GM06990 (cell line): ENCODE measurements around the gene HPS6.

Source experiments
- DNase-seq: peaks from one replicate; pipeline ENCODE4 v3.0.0-alpha.2; 2011; ENCODE audit not compliant: insufficient read length; ENCODE audit errors: extremely low read depth
- H3K27me3 ChIP-seq: replicated peaks from 2 replicates; pipeline ENCODE4 v1.6.0; 2011; ENCODE audit warnings: low read length; ENCODE audit not compliant: control insufficient read depth, insufficient read depth
- H3K36me3 ChIP-seq: 2 replicates; pipeline ENCODE4 v1.5.1; 2011; ENCODE audit warnings: low read length; ENCODE audit not compliant: control insufficient read depth, insufficient read depth
- H3K4me3 ChIP-seq: replicated peaks from 2 replicates; pipeline ENCODE4 v1.5.1; 2011; ENCODE audit warnings: low read depth, mild to moderate bottlenecking, control low read depth, low read length
- CTCF ChIP-seq: IDR thresholded peaks from 2 replicates; pipeline ENCODE4 v1.5.1; 2011; ENCODE audit warnings: low read length, control low read depth, mild to moderate bottlenecking, inconsistent platforms; ENCODE audit not compliant: insufficient read depth, poor library complexity, severe bottlenecking

The HPS6 gene

GRCh38 chr10:102072673-102073527 lies 7.8 kb downstream of the HPS6 start:
- H3K36me3 ChIP-seq = peaks cover 5% of the 10 kb centered on the region
- TF ChIP-seq CTCF = peak; percentile 95
- no peaks in the 10 kb centered on the region for H3K27me3 ChIP-seq
- DNase-seq = no peak
- H3K4me3 ChIP-seq = no peak overlapping the region

GRCh38 chr10:102083541-102083940 lies 18.4 kb downstream of the HPS6 start:
- Histone ChIP-seq H3K4me3 (no peak overlapping the region), H3K27me3 (no peaks in the 10 kb centered on the region), H3K36me3 (no peaks in the 10 kb centered on the region)
- no peak for DNase-seq
- TF ChIP-seq CTCF = no peak

- DNase-seq = no peak
- TF ChIP-seq CTCF = no peak
- no peaks in the 10 kb centered on the region for H3K36me3 ChIP-seq
- H3K4me3 ChIP-seq = no peak overlapping the region
- no peaks in the 10 kb centered on the region for H3K27me3 ChIP-seq
Measured at GRCh38 chr10:102085336-102085735, 20.2 kb downstream of the HPS6 start.

GRCh38 chr10:102086196-102086595 lies 21.0 kb downstream of the HPS6 start:
- TF ChIP-seq CTCF = no peak
- no peak overlapping the region for H3K4me3 ChIP-seq
- no peaks in the 10 kb centered on the region for H3K36me3 ChIP-seq
- no peaks in the 10 kb centered on the region for H3K27me3 ChIP-seq
- no peak for DNase-seq

GRCh38 chr10:102090772-102091171 lies 25.6 kb downstream of the HPS6 start:
- no peak for TF ChIP-seq CTCF

More at GRCh38 chr10:102090772-102091171, 25.6 kb downstream of the HPS6 start:
- Histone ChIP-seq H3K36me3 (no peaks in the 10 kb centered on the region), H3K4me3 (no peak overlapping the region), H3K27me3 (no peaks in the 10 kb centered on the region)
- no peak for DNase-seq
